Suppressor macrophage treated with lipopolysaccharide for 1 hour (primary cell): ENCODE measurements around the gene TIAM2.

Experiments used
- DNase-seq, 3 donors: peaks; one replicate each; pipeline ENCODE4 v3.0.0-alpha.2; 2020 to 2022

TIAM2 gene

GRCh38 chr6:155026022-155026705 is 31.0 kb downstream of the TIAM2 start:
- DNase-seq, result peak; percentile 37 to 42 (median 38)

- DNase-seq, result no peak
These were observed 31.6 kb downstream of the TIAM2 start for GRCh38 chr6:155026706-155027045.

- DNase-seq, result peak in 1 of 3 donors; percentile 10
These were observed 35.1 kb downstream of the TIAM2 start for GRCh38 chr6:155030148-155030720.

- DNase-seq, result no peak
These were observed 36.0 kb downstream of the TIAM2 start for GRCh38 chr6:155031091-155031490.

- DNase-seq, result no peak
These were observed 38.1 kb downstream of the TIAM2 start for GRCh38 chr6:155033021-155033791.

- no peak for DNase-seq
These were observed 41.8 kb downstream of the TIAM2 start for GRCh38 chr6:155036907-155037306.

GRCh38 chr6:155038104-155038503 is 43.0 kb downstream of the TIAM2 start:
- DNase-seq, result no peak

- no peak for DNase-seq
These were observed 43.4 kb downstream of the TIAM2 start for GRCh38 chr6:155038527-155038926.

- DNase-seq, result no peak
These were observed 44.5 kb downstream of the TIAM2 start for GRCh38 chr6:155039618-155040017.

GRCh38 chr6:155040154-155040553 is 45.0 kb downstream of the TIAM2 start:
- no peak for DNase-seq

GRCh38 chr6:155040901-155041650 is 46.0 kb downstream of the TIAM2 start:
- no peak for DNase-seq

GRCh38 chr6:155041741-155042279 is 46.7 kb downstream of the TIAM2 start:
- no peak for DNase-seq

GRCh38 chr6:155042983-155043382 is 47.9 kb downstream of the TIAM2 start:
- DNase-seq, result no peak

- no peak for DNase-seq
These were observed 50.7 kb downstream of the TIAM2 start for GRCh38 chr6:155045561-155046404.

- DNase-seq, result no peak
These were observed 52.4 kb downstream of the TIAM2 start for GRCh38 chr6:155047523-155047922.

GRCh38 chr6:155050311-155050710 is 55.2 kb downstream of the TIAM2 start:
- DNase-seq, result no peak

GRCh38 chr6:155054491-155055250 is 59.6 kb downstream of the TIAM2 start:
- DNase-seq, result no peak

- DNase-seq, result no peak
These were observed 60.6 kb downstream of the TIAM2 start for GRCh38 chr6:155055729-155056128.

GRCh38 chr6:155056756-155057155 is 61.6 kb downstream of the TIAM2 start:
- DNase-seq, result no peak

- DNase-seq, result no peak
These were observed 66.3 kb downstream of the TIAM2 start for GRCh38 chr6:155061381-155061780.

- DNase-seq, result no peak
These were observed 67.8 kb downstream of the TIAM2 start for GRCh38 chr6:155062866-155063341.
